RWPE2 (cell line): ENCODE measurements around the gene FAM217B.

Source experiments
- ATAC-seq: fragments of 200-7000 bp; cut with Tn5 transposase; 3 replicates; pipeline ENCODE4 v1.9.1; 2021; ENCODE audit warnings: low read depth
- DNase-seq: peaks from one replicate; pipeline ENCODE4 v3.0.0-alpha.2; 2020; ENCODE audit warnings: low spot score
- H3K27ac ChIP-seq: fragments of 450-650 bp; 2 replicates; pipeline ENCODE4 v1.5.1; 2017; ENCODE audit warnings: mild to moderate bottlenecking; ENCODE audit not compliant: poor library complexity, severe bottlenecking
- H3K27me3 ChIP-seq: fragments of 250-450 bp; sonication (Bioruptor Pico); 2 replicates; pipeline ENCODE4 v1.5.1; 2021; ENCODE audit warnings: mild to moderate bottlenecking, moderate library complexity; ENCODE audit not compliant: insufficient read depth, poor library complexity, severe bottlenecking
- H3K36me3 ChIP-seq: fragments of 250-450 bp; sonication (Bioruptor Pico); 2 replicates; pipeline ENCODE4 v1.5.1; 2020; ENCODE audit warnings: low read depth, mild to moderate bottlenecking, moderate library complexity
- H3K4me1 ChIP-seq: fragments of 250-450 bp; sonication (Bioruptor Pico); 2 replicates; pipeline ENCODE4 v1.5.1; 2021; ENCODE audit warnings: mild to moderate bottlenecking, moderate library complexity; ENCODE audit not compliant: insufficient read depth, poor library complexity, severe bottlenecking
- H3K4me3 ChIP-seq: fragments of 250-450 bp; sonication (Bioruptor Pico); 2 replicates; pipeline ENCODE4 v1.5.1; 2021; ENCODE audit warnings: mild to moderate bottlenecking, moderate library complexity; ENCODE audit not compliant: severe bottlenecking
- H3K9me3 ChIP-seq: fragments of 250-450 bp; sonication (Bioruptor Pico); 2 replicates; pipeline ENCODE4 v1.5.1; 2021; ENCODE audit warnings: mild to moderate bottlenecking, moderate library complexity; ENCODE audit not compliant: severe bottlenecking
- CTCF ChIP-seq: fragments of 450-650 bp; IDR thresholded peaks from one replicate; pipeline ENCODE4 v1.5.1; 2017; ENCODE audit warnings: mild to moderate bottlenecking, moderate library complexity; ENCODE audit not compliant: poor library complexity, severe bottlenecking

Gene FAM217B

DNA sequence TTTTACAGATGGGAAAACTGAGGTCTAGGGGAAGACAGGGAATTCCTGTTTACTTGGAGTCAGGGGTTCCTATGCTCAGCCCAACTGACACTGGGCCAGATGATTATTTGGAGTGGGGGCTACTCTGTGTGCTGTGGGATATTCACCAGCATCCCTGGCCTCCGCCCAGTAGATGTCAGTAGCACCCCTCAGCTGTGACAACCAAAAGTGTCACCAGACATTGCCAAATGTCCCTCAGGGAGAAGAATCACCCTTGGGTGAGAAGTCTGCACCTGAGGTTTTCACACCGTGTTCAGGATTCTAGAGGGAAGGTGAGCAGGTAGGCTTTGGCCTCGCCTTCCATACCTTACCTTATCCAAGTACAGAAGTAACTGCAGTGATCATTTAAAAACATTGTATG lies 45.7 kb downstream of the FAM217B start:
- no peak for DNase-seq
- H3K36me3 ChIP-seq: no peaks in the 10 kb centered on the region
- no peaks in the 10 kb centered on the region for H3K27me3 ChIP-seq
- H3K4me1 ChIP-seq: peaks cover 28% of the 10 kb centered on the region
- H3K27ac ChIP-seq: no peak overlapping the region
- ATAC-seq: no peak
- H3K9me3 ChIP-seq: no peaks in the 10 kb centered on the region
- peak; percentile 65 for TF ChIP-seq CTCF
- H3K4me3 ChIP-seq: no peak overlapping the region

DNA sequence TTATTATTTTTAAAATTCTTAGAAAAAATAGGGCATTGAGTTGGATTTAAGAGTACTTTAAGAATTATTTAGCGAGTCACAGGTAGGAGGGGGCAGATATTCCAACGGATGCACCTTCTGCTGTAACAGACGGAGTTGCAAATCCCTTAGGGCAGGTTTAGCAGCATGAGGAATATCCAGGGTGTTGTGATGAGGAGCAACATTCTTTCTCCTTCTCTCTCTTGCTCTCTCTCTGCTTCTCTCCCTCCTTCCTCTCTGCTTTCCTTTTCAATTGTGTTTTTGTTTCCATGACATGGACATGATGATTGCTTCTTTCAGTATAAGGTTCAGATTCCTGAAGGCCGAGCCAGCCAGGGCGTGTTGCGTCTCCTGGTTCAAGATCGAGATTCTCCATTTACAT lies 46.9 kb downstream of the FAM217B start:
- no peak for TF ChIP-seq CTCF
- DNase-seq: no peak
- Histone ChIP-seq H3K4me3 (no peak overlapping the region), H3K27me3 (no peaks in the 10 kb centered on the region), H3K4me1 (peaks cover 28% of the 10 kb centered on the region), H3K9me3 (no peaks in the 10 kb centered on the region), H3K27ac (peak overlapping the region; percentile 1), H3K36me3 (no peaks in the 10 kb centered on the region)
- peak; percentile 28 for ATAC-seq

- Histone ChIP-seq H3K9me3 (no peaks in the 10 kb centered on the region), H3K4me1 (peaks cover 28% of the 10 kb centered on the region), H3K4me3 (no peak overlapping the region), H3K36me3 (no peaks in the 10 kb centered on the region), H3K27ac (peak overlapping the region; percentile 1), H3K27me3 (no peaks in the 10 kb centered on the region)
- TF ChIP-seq CTCF: no peak
- ATAC-seq (peak; percentile 95), DNase-seq (peak; percentile 99)
These were observed 48.0 kb downstream of the FAM217B start for GRCh38 chr20:59988141-59988540.

- Histone ChIP-seq H3K9me3 (no peaks in the 10 kb centered on the region), H3K27ac (no peak overlapping the region), H3K36me3 (no peaks in the 10 kb centered on the region), H3K4me1 (peaks cover 26% of the 10 kb centered on the region), H3K27me3 (no peaks in the 10 kb centered on the region), H3K4me3 (no peak overlapping the region)
- ATAC-seq: no peak
- TF ChIP-seq CTCF: peak; percentile 90
- no peak for DNase-seq
These were observed 52.4 kb downstream of the FAM217B start for GRCh38 chr20:59992526-59993084.

DNA sequence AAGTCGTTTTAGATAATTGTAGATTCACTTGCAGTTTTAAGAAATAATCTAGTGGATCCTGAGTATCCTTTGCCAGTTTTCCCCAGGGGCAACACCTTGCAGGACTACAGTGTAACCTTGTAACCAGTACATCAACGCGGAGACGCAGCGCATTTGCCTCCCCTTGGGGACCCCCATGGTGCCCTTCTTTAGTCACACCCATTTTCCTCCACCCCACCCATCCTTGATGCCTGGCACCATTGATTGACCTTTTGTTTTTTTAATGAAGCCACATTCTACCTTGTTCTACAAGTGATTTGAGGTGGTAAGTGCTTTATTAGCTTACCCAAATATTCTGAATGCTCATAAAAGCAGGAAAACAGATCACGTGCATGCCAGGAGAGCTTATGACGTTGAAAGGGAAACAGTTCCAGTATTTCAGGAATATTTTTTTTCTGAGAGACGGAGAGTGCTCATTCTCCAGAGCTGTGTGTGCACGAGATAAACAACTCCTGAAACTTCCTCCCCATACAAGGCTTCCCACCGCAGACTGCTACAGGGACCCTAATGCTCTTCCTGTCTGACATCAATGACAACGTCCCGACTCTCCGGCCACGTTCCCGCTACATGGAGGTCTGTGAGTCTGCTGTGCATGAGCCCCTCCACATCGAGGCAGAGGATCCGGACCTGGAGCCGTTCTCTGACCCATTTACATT lies 53.7 kb downstream of the FAM217B start:
- H3K27ac ChIP-seq: peak overlapping the region; percentile 55
- DNase-seq: no peak
- TF ChIP-seq CTCF: no peak
- no peak for ATAC-seq
- no peaks in the 10 kb centered on the region for H3K9me3 ChIP-seq
- H3K36me3 ChIP-seq: no peaks in the 10 kb centered on the region
- H3K27me3 ChIP-seq: no peaks in the 10 kb centered on the region
- no peak overlapping the region for H3K4me3 ChIP-seq
- H3K4me1 ChIP-seq: peaks cover 14% of the 10 kb centered on the region
